ENCODE results near the gene DEFB112.

Gene DEFB112

GRCh38 chr6:50049829-50050228 lies at the start of gene DEFB112:
Gene DEFB112, minus strand, starts transcription at chr6:50049929. Its CDS starts 60 bp downstream, at chr6:50049869.
- DNase-seq, result no peak

- no peak for DNase-seq
Observed at GRCh38 chr6:50098641-50098993, 48.9 kb upstream of the DEFB112 start.

GRCh38 chr6:50097966-50098640 lies 48.4 kb upstream of the DEFB112 start:
- DNase-seq, result no peak

- no peak for DNase-seq
Observed at GRCh38 chr6:50096296-50096695, 46.6 kb upstream of the DEFB112 start.

GRCh38 chr6:50093938-50094272 lies 44.2 kb upstream of the DEFB112 start:
- no peak for DNase-seq

GRCh38 chr6:50093116-50093937 lies 43.6 kb upstream of the DEFB112 start:
- DNase-seq, result no peak

- no peak for DNase-seq
Observed at GRCh38 chr6:50091641-50092040, 41.9 kb upstream of the DEFB112 start.

- DNase-seq, result no peak
Observed at GRCh38 chr6:50089911-50090310, 40.2 kb upstream of the DEFB112 start.

GRCh38 chr6:50087231-50087954 lies 37.7 kb upstream of the DEFB112 start:
- no peak for DNase-seq

GRCh38 chr6:50077385-50077784 lies 27.7 kb upstream of the DEFB112 start:
- no peak for DNase-seq

- DNase-seq, result no peak
Observed at GRCh38 chr6:50076431-50076830, 26.7 kb upstream of the DEFB112 start.

- no peak for DNase-seq
Observed at GRCh38 chr6:50071921-50072320, 22.2 kb upstream of the DEFB112 start.

GRCh38 chr6:50070101-50070500 lies 20.4 kb upstream of the DEFB112 start:
- no peak for DNase-seq

- no peak for DNase-seq
Observed at GRCh38 chr6:50062051-50062450, 12.3 kb upstream of the DEFB112 start.

GRCh38 chr6:50056242-50056641 lies 6.5 kb upstream of the DEFB112 start:
- no peak for DNase-seq

GRCh38 chr6:50047026-50047425 lies 2.7 kb downstream of the DEFB112 start:
- no peak for DNase-seq

- no peak for DNase-seq
Observed at GRCh38 chr6:50030777-50031562, 18.8 kb downstream of the DEFB112 start.

- DNase-seq, result no peak
Observed at GRCh38 chr6:50030350-50030749, 19.4 kb downstream of the DEFB112 start.

GRCh38 chr6:50025258-50025657 lies 24.5 kb downstream of the DEFB112 start:
- no peak for DNase-seq

- no peak for DNase-seq
Observed at GRCh38 chr6:50021894-50022293, 27.8 kb downstream of the DEFB112 start, which contains the start of gene DEFB110. Gene DEFB110, minus strand, starts transcription at chr6:50021994. Its CDS starts 59 bp downstream, at chr6:50021935.

GRCh38 chr6:50007819-50008218 lies 41.9 kb downstream of the DEFB112 start:
- no peak for DNase-seq

GRCh38 chr6:50003139-50003538 lies 46.6 kb downstream of the DEFB112 start:
- no peak for DNase-seq

GRCh38 chr6:49995278-49995677 lies 54.5 kb downstream of the DEFB112 start:
- DNase-seq, result no peak
